Activated T-helper 1 cell treated with anti-CD3 and anti-CD28 coated beads, Interleukin-12 subunit alpha, Interleukin-12 subunit beta, Interleukin-2, Interleukin-4 antibody, amounts not matched to agents 30 ng/mL and 10 ng/mL and 1 ng/mL, durations not matched to agents 14 hours and 24 hours and 36 hours (primary cell): Measurements from ENCODE around the gene ABHD8. TPM values are rescaled to one million over a fixed set of nuclear protein-coding genes. Genes with fewer than 3 reads are reported as not detected.

Experiments
- DNase-seq: peaks from one replicate; pipeline ENCODE4 v3.0.0; 2021; ENCODE audit warnings: low spot score
- H3K27ac Mint-ChIP-seq: one replicate; pipeline ENCODE4 v1.8.0; 2021; ENCODE audit warnings: mild to moderate bottlenecking, mixed read lengths
- H3K27me3 Mint-ChIP-seq: one replicate; pipeline ENCODE4 v1.8.0; 2022; ENCODE audit warnings: mild to moderate bottlenecking, moderate library complexity, mixed read lengths; ENCODE audit not compliant: insufficient read depth
- H3K36me3 Mint-ChIP-seq: one replicate; pipeline ENCODE4 v1.8.0; 2021; ENCODE audit warnings: low read depth, mixed read lengths
- H3K4me1 Mint-ChIP-seq: one replicate; pipeline ENCODE4 v1.8.0; 2021; ENCODE audit warnings: low read depth, mixed read lengths
- H3K4me3 Mint-ChIP-seq: one replicate; pipeline ENCODE4 v1.8.0; 2021; ENCODE audit warnings: mild to moderate bottlenecking, moderate library complexity, mixed read lengths
- H3K9me3 Mint-ChIP-seq: one replicate; pipeline ENCODE4 v1.8.0; 2021; ENCODE audit warnings: mixed read lengths
- intact Hi-C: fragments of 100-400 bp; cut with micrococcal nuclease; formaldehyde crosslinking; loops from one replicate; pipeline ENCODE4 v1.15.1; 2024
- total RNA-seq: library from RNA; stranded (reverse); gene quantifications from 2 replicates; pipeline ENCODE4 v1.2.3, GENCODE V29; 2022

Gene ABHD8
- total RNA-seq, 1 donor from 2014 or later = 9.0 TPM

DNA sequence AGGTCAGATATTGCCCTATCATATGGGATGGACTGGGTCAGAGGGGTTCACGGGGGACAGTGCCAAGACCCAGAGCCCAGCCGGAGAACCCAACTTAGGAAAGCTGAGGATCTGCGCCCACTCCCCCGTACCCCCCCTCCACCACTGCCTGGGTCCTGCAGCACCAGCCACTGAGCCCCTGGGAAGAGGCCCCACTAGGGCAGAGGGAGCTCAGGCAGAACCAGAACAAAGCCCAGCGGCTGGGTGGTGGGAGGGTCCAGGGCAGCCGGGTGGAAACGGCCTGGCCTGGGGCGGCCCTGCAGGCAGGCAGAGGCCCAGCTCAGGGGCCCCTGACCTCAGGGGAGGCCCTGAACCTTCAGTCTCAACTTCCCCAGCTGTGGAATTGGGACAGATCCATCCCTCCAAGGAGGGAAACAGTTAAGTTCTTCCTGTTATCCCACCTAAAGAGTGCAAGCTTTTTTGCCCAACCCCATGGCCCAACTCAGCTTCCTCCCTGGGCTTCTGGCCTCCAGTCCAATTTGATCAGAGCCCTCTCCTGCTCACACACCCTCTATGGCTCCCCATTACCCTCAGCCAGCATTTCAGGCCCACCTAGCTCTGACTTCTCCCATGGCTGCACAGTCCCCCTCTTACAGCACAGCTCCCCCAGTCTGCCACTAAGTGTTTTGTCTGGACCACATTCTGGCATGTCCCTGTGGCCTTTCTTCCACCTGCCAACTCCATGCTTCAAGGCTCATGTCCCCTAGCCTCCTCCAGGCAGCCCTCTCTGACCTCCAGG lies 60.6 kb downstream of the ABHD8 start:
- DNase-seq = no peak
- Mint-ChIP-seq H3K4me3 (peak overlapping the region; percentile 34), H3K27ac (no peak overlapping the region), H3K4me1 (no peaks in the 10 kb centered on the region), H3K36me3 (no peaks in the 10 kb centered on the region), H3K9me3 (no peaks in the 10 kb centered on the region), H3K27me3 (peaks cover 12% of the 10 kb centered on the region)
- intact Hi-C loops = no loop called here

Other genes with a start within 250 kb of the ABHD8 start
- gene HAUS8, start 228.0 kb downstream of the ABHD8 start, total RNA-seq = 32.8 and 34.9 TPM in 2 replicates
- 134 and 137 TPM in 2 replicates for gene MYO9B, start 227.6 kb downstream of the ABHD8 start, total RNA-seq
- 34.6 and 36.0 TPM in 2 replicates for gene USE1, start 88.1 kb downstream of the ABHD8 start, total RNA-seq
- 17.0 and 19.6 TPM in 2 replicates for gene OCEL1, start 77.2 kb downstream of the ABHD8 start, total RNA-seq
- 14.3 and 14.4 TPM in 2 replicates for gene NR2F6, start 57.5 kb downstream of the ABHD8 start, total RNA-seq
- gene USHBP1, start 38.7 kb downstream of the ABHD8 start, total RNA-seq = 0.10 and 0.26 TPM in 2 replicates
- 114 and 120 TPM in 2 replicates for gene BABAM1, start 36.0 kb downstream of the ABHD8 start, total RNA-seq
- gene ANKLE1, start 21.5 kb downstream of the ABHD8 start, total RNA-seq = 13.4 and 13.8 TPM in 2 replicates
- gene MRPL34, start 2.4 kb upstream of the ABHD8 start, total RNA-seq = 108 and 118 TPM in 2 replicates
- gene DDA1, start 6.1 kb upstream of the ABHD8 start, total RNA-seq = 45.3 and 50.2 TPM in 2 replicates
- 6.6 and 7.4 TPM in 2 replicates for gene ANO8, start 31.4 kb upstream of the ABHD8 start, total RNA-seq
- gene GTPBP3, start 34.1 kb upstream of the ABHD8 start, total RNA-seq = 64.2 and 72.0 TPM in 2 replicates
- 0.08 TPM in 1 of 2 replicates, not detected in the other for gene PLVAP, start 73.9 kb upstream of the ABHD8 start, total RNA-seq
- gene CCDC194, start 90.8 kb upstream of the ABHD8 start, total RNA-seq = 1.9 and 2.6 TPM in 2 replicates
- 146 and 148 TPM in 2 replicates for gene BST2, start 102.2 kb upstream of the ABHD8 start, total RNA-seq
- 40.8 and 42.7 TPM in 2 replicates for gene MVB12A, start 116.6 kb upstream of the ABHD8 start, total RNA-seq
- gene TMEM221, start 145.2 kb upstream of the ABHD8 start, total RNA-seq = not detected in 2 replicates
- not detected in 2 replicates for gene NXNL1, start 157.5 kb upstream of the ABHD8 start, total RNA-seq
- 1.7 and 2.0 TPM in 2 replicates for gene SLC27A1, start 167.1 kb upstream of the ABHD8 start, total RNA-seq
- gene PGLS, start 208.2 kb upstream of the ABHD8 start, total RNA-seq = 58.9 and 61.3 TPM in 2 replicates